Measurements from ENCODE around the gene FBXL15. TPM values are rescaled to one million over a fixed set of nuclear protein-coding genes. Genes with fewer than 3 reads are reported as not detected.

The FBXL15 gene
- total and polyA plus RNA-seq, 2 experiments from 2014 or later: 17.7 to 23.1 TPM

- TF ChIP-seq EZH2phosphoT487 (IDR thresholded peaks at IDR 0.05; ENCODE audit: insufficient read depth, low read depth): no peak
- TF ChIP-seq EZH2 (IDR thresholded peaks at IDR 0.05; ENCODE audit: insufficient read depth, poor library complexity, severe bottlenecking): no peak
- Histone ChIP-seq H3K9ac (peak overlapping the region; percentile 36; the same call in 1 of the 2 replicates), H3K27me3 (replicated peaks; ENCODE audit: insufficient read depth) (no peaks in the 10 kb centered on the region), H2AFZ (peak overlapping the region; percentile 75), H4K20me1 (ENCODE audit: insufficient read depth) (no peaks in the 10 kb centered on the region), H3K4me1 (ENCODE audit: insufficient read depth) (peaks cover 28% of the 10 kb centered on the region), H3K9me2 (ENCODE audit: insufficient read depth) (no peaks in the 10 kb centered on the region), H3K27ac (peak overlapping the region; percentile 66), H3F3A (ENCODE audit: insufficient read depth) (peaks cover 27% of the 10 kb centered on the region), H3K36me3 (ENCODE audit: low read depth) (no peaks in the 10 kb centered on the region), H3K79me2 (ENCODE audit: insufficient read depth) (no peaks in the 10 kb centered on the region), H3K4me2 (ENCODE audit: unreplicated experiment) (no peak overlapping the region), H3K9me3 (ENCODE audit: low read depth) (no peaks in the 10 kb centered on the region), H3K4me3 (no peak overlapping the region)
- in situ Hi-C loops (cut with MboI): no loop called here
- WGBS, 2 experiments (ENCODE audit: low coverage in 1 of 2, low lambda C conversion rate in 2 of 2, missing lambda C conversion rate in 2 of 2): 44 to 52% methylated on average over 7 of the region's 7 CpGs
- DNase-seq: peak; percentile 89
Measured at GRCh38 chr10:102455893-102456471, 35.3 kb downstream of the FBXL15 start.

GRCh38 chr10:102457591-102458150 is 37.0 kb downstream of the FBXL15 start:
- no peak overlapping the region for H2AFZ ChIP-seq
- H3K27me3 ChIP-seq (replicated peaks; ENCODE audit: insufficient read depth): no peaks in the 10 kb centered on the region
- no peak overlapping the region for H3K27ac ChIP-seq
- peaks cover 26% of the 10 kb centered on the region for H3K4me1 ChIP-seq (ENCODE audit: insufficient read depth)
- H3K9ac ChIP-seq: no peak overlapping the region
- 79 to 80% methylated on average over 9 of the region's 9 CpGs for WGBS, 2 experiments (ENCODE audit: low coverage in 1 of 2, low lambda C conversion rate in 2 of 2, missing lambda C conversion rate in 2 of 2)
- in situ Hi-C loops (cut with MboI): no loop called here
- H4K20me1 ChIP-seq (ENCODE audit: insufficient read depth): no peaks in the 10 kb centered on the region
- H3K4me2 ChIP-seq (ENCODE audit: unreplicated experiment): no peak overlapping the region
- TF ChIP-seq EZH2 (IDR thresholded peaks at IDR 0.05; ENCODE audit: insufficient read depth, poor library complexity, severe bottlenecking) (no peak), EZH2phosphoT487 (IDR thresholded peaks at IDR 0.05; ENCODE audit: insufficient read depth, low read depth) (no peak)
- H3K36me3 ChIP-seq (ENCODE audit: low read depth): no peaks in the 10 kb centered on the region
- no peaks in the 10 kb centered on the region for H3K79me2 ChIP-seq (ENCODE audit: insufficient read depth)
- H3F3A ChIP-seq (ENCODE audit: insufficient read depth): peaks cover 18% of the 10 kb centered on the region
- DNase-seq: no peak
- H3K4me3 ChIP-seq: no peak overlapping the region
- no peaks in the 10 kb centered on the region for H3K9me3 ChIP-seq (ENCODE audit: low read depth)
- H3K9me2 ChIP-seq (ENCODE audit: insufficient read depth): no peaks in the 10 kb centered on the region

- Histone ChIP-seq H2AFZ (no peak overlapping the region), H3K36me3 (ENCODE audit: low read depth) (no peaks in the 10 kb centered on the region), H3K9me2 (ENCODE audit: insufficient read depth) (no peaks in the 10 kb centered on the region), H3K4me1 (ENCODE audit: insufficient read depth) (peaks cover 17% of the 10 kb centered on the region), H4K20me1 (ENCODE audit: insufficient read depth) (no peaks in the 10 kb centered on the region), H3K4me3 (no peak overlapping the region), H3F3A (ENCODE audit: insufficient read depth) (peaks cover 10% of the 10 kb centered on the region; the same call in 1 of the 2 replicates), H3K27me3 (replicated peaks; ENCODE audit: insufficient read depth) (no peaks in the 10 kb centered on the region), H3K9ac (no peak overlapping the region), H3K79me2 (ENCODE audit: insufficient read depth) (no peaks in the 10 kb centered on the region), H3K27ac (no peak overlapping the region), H3K4me2 (ENCODE audit: unreplicated experiment) (no peak overlapping the region), H3K9me3 (ENCODE audit: low read depth) (no peaks in the 10 kb centered on the region)
- in situ Hi-C loops (cut with MboI): no loop called here
- WGBS, 2 experiments (ENCODE audit: low coverage in 1 of 2, low lambda C conversion rate in 2 of 2, missing lambda C conversion rate in 2 of 2): 82 to 86% methylated on average over 3 to 4 of the region's 4 CpGs
- no peak for DNase-seq
- TF ChIP-seq EZH2 (IDR thresholded peaks at IDR 0.05; ENCODE audit: insufficient read depth, poor library complexity, severe bottlenecking) (no peak), EZH2phosphoT487 (IDR thresholded peaks at IDR 0.05; ENCODE audit: insufficient read depth, low read depth) (no peak)
Measured at GRCh38 chr10:102458656-102459055, 38.0 kb downstream of the FBXL15 start.

GRCh38 chr10:102460836-102461186 is 40.2 kb downstream of the FBXL15 start:
- no peaks in the 10 kb centered on the region for H3K79me2 ChIP-seq (ENCODE audit: insufficient read depth)
- H3K9me3 ChIP-seq (ENCODE audit: low read depth): no peaks in the 10 kb centered on the region
- H2AFZ ChIP-seq: peak overlapping the region; percentile 80
- H3K4me3 ChIP-seq: peak overlapping the region; percentile 70
- H3K9me2 ChIP-seq (ENCODE audit: insufficient read depth): no peaks in the 10 kb centered on the region
- H3K4me1 ChIP-seq (ENCODE audit: insufficient read depth): peaks cover 5% of the 10 kb centered on the region
- H3K36me3 ChIP-seq (ENCODE audit: low read depth): no peaks in the 10 kb centered on the region
- peak overlapping the region; percentile 84 for H3K4me2 ChIP-seq (ENCODE audit: unreplicated experiment)
- DNase-seq: no peak
- H3K9ac ChIP-seq: peak overlapping the region; percentile 52
- H3F3A ChIP-seq (ENCODE audit: insufficient read depth): 0 out of 2 replicates have a peak, but pooled peaks cover 6% of the 10 kb centered on the region
- TF ChIP-seq EZH2 (IDR thresholded peaks at IDR 0.05; ENCODE audit: insufficient read depth, poor library complexity, severe bottlenecking) (no peak), EZH2phosphoT487 (IDR thresholded peaks at IDR 0.05; ENCODE audit: insufficient read depth, low read depth) (no peak)
- no peaks in the 10 kb centered on the region for H4K20me1 ChIP-seq (ENCODE audit: insufficient read depth)
- no peak overlapping the region for H3K27ac ChIP-seq
- in situ Hi-C loops (cut with MboI): no loop called here
- 41 to 42% methylated on average over 8 of the region's 8 CpGs for WGBS, 2 experiments (ENCODE audit: low coverage in 1 of 2, low lambda C conversion rate in 2 of 2, missing lambda C conversion rate in 2 of 2)
- no peaks in the 10 kb centered on the region for H3K27me3 ChIP-seq (replicated peaks; ENCODE audit: insufficient read depth)
